ENCODE data around the gene ZNF789.

The ZNF789 gene

GRCh38 chr7:99433158-99433557 lies 39.5 kb upstream of the ZNF789 start:
- Histone ChIP-seq H3K36me3 (ENCODE audit: control insufficient read depth in 2 of 2, insufficient read depth in 1 of 2, low read length in 2 of 2) (peaks cover 42 to 68% of the 10 kb centered on the region in 2 experiments), H3K27ac (ENCODE audit: extremely low read depth, low read depth, low read length) (no peak overlapping the region), H3K4me3 (ENCODE audit: low read depth, low read length) (no peak overlapping the region), H3K4me1 (ENCODE audit: control insufficient read depth, insufficient read depth, low read length) (peaks cover 5% of the 10 kb centered on the region), H3K9me3 (ENCODE audit: control insufficient read depth, insufficient read depth, low read depth, low read length) (no peaks in the 10 kb centered on the region)
- TF ChIP-seq ZNF311 (tag by site-specific recombination; IDR thresholded peaks at IDR 0.05; ENCODE audit: borderline replicate concordance) (no peak), ZNF121 (tag by site-specific recombination; IDR thresholded peaks at IDR 0.05) (no peak), SP7 (tag by site-specific recombination; IDR thresholded peaks at IDR 0.05) (no peak), ZNF223 (tag by site-specific recombination; IDR thresholded peaks at IDR 0.05) (no peak), ZSCAN30 (tag by site-specific recombination; IDR thresholded peaks at IDR 0.05) (no peak), ZNF19 (tag by site-specific recombination; IDR thresholded peaks at IDR 0.05; ENCODE audit: low read depth) (no peak), ZNF76 (tag by site-specific recombination; IDR thresholded peaks at IDR 0.05; ENCODE audit: borderline replicate concordance, low read depth) (no peak), SETDB1 (IDR thresholded peaks at IDR 0.05; ENCODE audit: insufficient read length, low read length) (no peak), ZBTB7A (tag by site-specific recombination; IDR thresholded peaks at IDR 0.05; ENCODE audit: low read depth) (no peak), KLF16 (tag by site-specific recombination; IDR thresholded peaks at IDR 0.05) (no peak), ZNF148 (tag by site-specific recombination; IDR thresholded peaks at IDR 0.05; ENCODE audit: borderline replicate concordance) (no peak)
- ChIA-PET POLR2A (no interaction called here), CTCF (interaction anchor here (1.0 kb wide), 1 partner anchor 65 kb away, joined by 3 read pairs; no protein-coding TSS in a partner anchor)

GRCh38 chr7:99437946-99438572 lies 34.6 kb upstream of the ZNF789 start:
- POLR2A ChIA-PET = interaction anchor here (0.6 to 2.4 kb wide), 12 partner anchors 8 to 179 kb away, joined by 3 to 20 read pairs (median 5); partner anchors contain the start of genes BUD31, PDAP1, ZKSCAN5 and ZNF394
- H3K27ac ChIP-seq (ENCODE audit: extremely low read depth, low read depth, low read length) = peak overlapping the region; percentile 91; the same call in 1 of the 2 replicates
- CTCF ChIA-PET = no interaction called here
- TF ChIP-seq OVOL3 (tag by site-specific recombination; IDR thresholded peaks at IDR 0.05) = no peak
- TF ChIP-seq ZNF175 (tag by site-specific recombination; IDR thresholded peaks at IDR 0.05) = no peak
- TF ChIP-seq ZNF2 (tag by site-specific recombination; IDR thresholded peaks at IDR 0.05) = 0 out of 2 replicates have a peak, but pooled peaks have one; percentile 35
- no peak for TF ChIP-seq ZNF521 (tag by site-specific recombination; IDR thresholded peaks at IDR 0.05)
- no peak for TF ChIP-seq ZEB2 (tag by site-specific recombination; IDR thresholded peaks at IDR 0.05)
- no peak for TF ChIP-seq ZNF248 (tag by site-specific recombination; IDR thresholded peaks at IDR 0.05)
- no peak for TF ChIP-seq ZNF114 (tag by site-specific recombination; IDR thresholded peaks at IDR 0.05)
- no peak for TF ChIP-seq ZNF391 (tag by site-specific recombination; IDR thresholded peaks at IDR 0.05; ENCODE audit: borderline replicate concordance, low read depth)
- TF ChIP-seq ZBTB10 (tag by site-specific recombination; IDR thresholded peaks at IDR 0.05) = peak; percentile 30; the same call in 1 of the 2 replicates
- TF ChIP-seq ZNF221 (tag by site-specific recombination; IDR thresholded peaks at IDR 0.05; ENCODE audit: borderline replicate concordance) = no peak
- no peak for TF ChIP-seq ZNF837 (tag by site-specific recombination; IDR thresholded peaks at IDR 0.05)
- 0 out of 2 replicates have a peak, but pooled peaks have one; percentile 42 for TF ChIP-seq ZFP69B (tag by site-specific recombination; IDR thresholded peaks at IDR 0.05)
- TF ChIP-seq ZNF600 (tag by site-specific recombination; IDR thresholded peaks at IDR 0.05) = 0 out of 2 replicates have a peak, but pooled peaks have one; percentile 7
- no peak for TF ChIP-seq ZNF645 (tag by site-specific recombination; IDR thresholded peaks at IDR 0.05)
- no peak for TF ChIP-seq SP2 (tag by site-specific recombination; IDR thresholded peaks at IDR 0.05)
- 0 out of 2 replicates have a peak, but pooled peaks have one; percentile 30 for TF ChIP-seq REPIN1 (tag by site-specific recombination; IDR thresholded peaks at IDR 0.05; ENCODE audit: low read depth)
- 0 out of 2 replicates have a peak, but pooled peaks have one; percentile 16 for TF ChIP-seq ZNF24 (tag by site-specific recombination; IDR thresholded peaks at IDR 0.05)
- no peak for TF ChIP-seq ZNF292 (tag by site-specific recombination; IDR thresholded peaks at IDR 0.05; ENCODE audit: borderline replicate concordance, low read depth)

More at GRCh38 chr7:99437946-99438572, 34.6 kb upstream of the ZNF789 start:
- Histone ChIP-seq H3K4me3 (ENCODE audit: low read depth, low read length) (peak overlapping the region; percentile 91), H3K9me3 (ENCODE audit: control insufficient read depth, insufficient read depth, low read depth, low read length) (no peaks in the 10 kb centered on the region), H3K36me3 (ENCODE audit: control insufficient read depth in 2 of 2, insufficient read depth in 1 of 2, low read length in 2 of 2) (peaks cover 41 to 44% of the 10 kb centered on the region in 2 experiments), H3K4me1 (ENCODE audit: control insufficient read depth, insufficient read depth, low read length) (peaks cover 9% of the 10 kb centered on the region)

All from HEK293 (cell line).